ENCODE measurements around the gene GRK6.

The GRK6 gene

DNA sequence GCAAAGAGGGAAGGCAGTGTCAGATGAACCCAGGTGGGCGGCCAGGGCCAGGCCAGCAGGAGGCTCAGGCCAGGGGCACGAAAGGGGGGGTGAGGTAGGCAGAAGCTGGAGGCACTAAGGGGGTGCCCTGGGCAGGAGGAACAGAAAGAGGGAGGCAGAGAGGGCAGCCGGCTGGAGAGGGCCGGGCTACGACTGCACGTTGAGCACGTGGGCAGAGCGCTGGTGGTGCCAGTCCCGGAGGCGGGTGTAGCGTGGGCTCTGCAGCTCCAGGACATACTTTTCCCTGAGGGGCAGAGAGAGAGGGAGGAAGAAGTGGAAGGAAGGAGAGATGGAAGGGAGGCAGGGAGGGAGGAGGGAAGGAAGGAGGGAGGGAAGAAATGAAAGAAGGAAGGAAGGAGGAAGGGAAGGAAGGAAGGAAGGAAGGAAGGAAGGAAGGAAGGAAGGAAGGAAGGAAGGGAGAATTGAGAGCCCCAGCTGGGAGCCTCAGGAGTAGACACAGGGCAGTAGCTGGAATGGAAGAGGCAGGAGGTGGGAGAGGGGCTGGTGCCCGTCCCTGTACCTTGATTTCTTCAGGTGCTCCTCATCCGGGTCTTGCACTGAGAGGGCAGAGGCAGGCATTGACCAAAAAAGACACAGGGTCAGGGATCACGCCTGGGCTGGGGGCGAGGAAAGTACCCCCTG, 64.0 kb downstream of the GRK6 start:
- no peak for DNase-seq

DNA sequence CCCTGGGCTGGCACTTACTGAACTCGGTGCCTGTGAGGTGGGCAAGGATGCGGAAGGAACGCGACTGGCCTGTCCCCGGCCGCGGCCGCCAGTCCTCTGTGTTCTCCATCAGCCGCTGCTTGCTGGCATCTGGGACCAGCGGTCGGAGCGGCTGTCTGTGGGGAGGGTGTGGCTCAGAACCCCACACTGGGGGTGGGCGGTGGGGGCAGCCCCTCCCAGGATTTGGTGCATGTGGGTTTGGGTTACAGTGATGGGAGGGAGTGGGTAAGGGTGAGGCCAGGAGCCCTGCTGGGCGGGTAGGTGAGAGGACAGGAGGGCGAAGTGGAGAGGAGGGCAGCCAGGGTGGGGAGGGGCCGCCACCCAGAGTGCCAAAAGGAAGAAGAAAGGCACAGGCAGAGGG, 64.5 kb downstream of the GRK6 start:
- DNase-seq, result no peak

- no peak for DNase-seq
Observed at GRCh38 chr5:177491429-177491945, 65.0 kb downstream of the GRK6 start.

DNA sequence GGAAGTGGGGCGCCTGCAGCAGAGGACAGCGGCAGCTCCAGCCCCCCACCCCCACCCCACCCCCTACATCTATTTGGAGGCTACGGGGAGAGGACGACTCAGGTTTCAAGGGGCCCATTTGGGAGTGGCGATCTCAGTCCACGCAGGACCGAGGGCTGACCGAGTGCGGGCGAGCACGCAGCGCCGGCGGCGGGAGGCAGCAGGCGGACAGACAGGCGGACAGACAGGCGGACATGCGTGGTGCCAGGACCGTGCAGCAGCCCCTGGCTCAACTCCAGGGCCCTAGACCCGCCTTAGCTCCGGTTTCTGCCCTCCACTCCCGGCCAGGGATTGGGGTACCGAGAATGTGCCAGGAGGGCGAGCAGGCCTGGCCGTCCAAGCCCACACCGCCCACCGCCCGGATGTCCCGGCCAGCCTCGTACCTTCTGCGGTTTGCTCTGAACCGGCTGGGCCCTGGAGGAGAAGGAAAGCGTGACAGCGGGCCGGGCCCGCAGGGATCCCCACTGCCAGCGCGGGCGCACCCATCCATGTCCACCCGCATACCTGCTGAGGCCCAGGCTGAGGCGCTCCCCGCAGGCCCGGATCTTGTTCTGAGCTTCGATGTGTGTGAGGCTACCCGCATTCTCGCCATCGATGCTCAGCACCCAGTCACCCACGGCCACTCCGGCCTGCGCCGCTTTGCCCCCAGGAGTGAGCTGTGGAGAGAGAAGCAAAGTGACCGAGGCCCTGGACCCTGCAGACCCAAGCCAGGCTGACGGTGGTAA, 65.7 kb downstream of the GRK6 start:
- DNase-seq, result no peak
